Body of pancreas (tissue), 4 donors: ENCODE data around the gene NOD2. TPM values are rescaled to one million over a fixed set of nuclear protein-coding genes. Genes with fewer than 3 reads are reported as not detected.

ENCODE experiments used
- ATAC-seq: fragments of 150-250 bp; one replicate; pipeline ENCODE4 v1.9.1; 2016
- DNase-seq, 4 donors: peaks; one replicate each; pipeline ENCODE4 v3.0.0-alpha.2; 2019
- H3K27ac ChIP-seq, 4 donors: fragments of 200-600 bp; sonication (generic); 1 replicate in 3 of 4; 2 replicates in 1 of 4; pipeline versions ENCODE4 v1.5.1 to v1.6.1; 2016 to 2019; ENCODE audit warnings: mild to moderate bottlenecking in 1 of 4, mixed read lengths in 1 of 4, moderate library complexity in 1 of 4
- H3K27me3 ChIP-seq, 2 donors: fragments of 200-600 bp; sonication (generic); one replicate each; pipeline ENCODE4 v1.6.0; 2016; ENCODE audit warnings: mild to moderate bottlenecking in 1 of 2
- H3K36me3 ChIP-seq, 2 donors: fragments of 200-600 bp; sonication (generic); replicated peaks in 1 of 2; 2 replicates each; pipeline ENCODE4 v1.5.1; 2016; ENCODE audit warnings: low read depth in 2 of 2; ENCODE audit not compliant: insufficient read depth in 1 of 2
- H3K4me1 ChIP-seq: fragments of 200-600 bp; sonication (generic); one replicate; pipeline ENCODE4 v1.6.0; 2016
- H3K4me3 ChIP-seq, 2 donors: fragments of 200-600 bp; sonication (generic); 1 replicate in 1 of 2; 2 replicates in 1 of 2; pipeline ENCODE4 v1.5.1; 2016 to 2019
- H3K9me3 ChIP-seq, 3 donors: fragments of 200-600 bp; sonication (generic); 1 replicate in 2 of 3; 2 replicates in 1 of 3; pipeline ENCODE4 v1.5.1; 2016
- POLR2A ChIP-seq, 3 donors: fragments of 450-650 bp; IDR thresholded peaks; one replicate each; pipeline ENCODE4 v1.6.1; 2016; ENCODE audit warnings: antibody characterized with exemption in 3 of 3, mild to moderate bottlenecking in 2 of 3
- WGBS, 2 donors: methylation state at CpG; one replicate each; pipeline ENCODE4 v1.1.5; 2017; 5-methylcytosine and 5-hydroxymethylcytosine counted together
- intact Hi-C: fragments of 100-400 bp; cut with DNase I; formaldehyde crosslinking; loops from one replicate; pipeline ENCODE4 v1.15.1; 2023
- total RNA-seq, 2 donors: library from RNA; depleted of rRNA; stranded (reverse); fragments of >200 nt; gene quantifications; one replicate each; pipeline ENCODE4 v1.1.0, GENCODE V29; 2016
- TF ChIP-seq, protein P1 (sequence below), 7 experiments: fragments of 450-650 bp in 4 of 7; fragments of 200-600 bp in 3 of 7; sonication (generic) in 3 of 7; IDR thresholded peaks; one replicate each; pipeline ENCODE4 v1.5.1; 2016 to 2019; ENCODE audit warnings: antibody characterized with exemption in 7 of 7

Gene NOD2
- total RNA-seq, 2 donors from 2014 or later = 0.33 to 1.8 TPM

DNA sequence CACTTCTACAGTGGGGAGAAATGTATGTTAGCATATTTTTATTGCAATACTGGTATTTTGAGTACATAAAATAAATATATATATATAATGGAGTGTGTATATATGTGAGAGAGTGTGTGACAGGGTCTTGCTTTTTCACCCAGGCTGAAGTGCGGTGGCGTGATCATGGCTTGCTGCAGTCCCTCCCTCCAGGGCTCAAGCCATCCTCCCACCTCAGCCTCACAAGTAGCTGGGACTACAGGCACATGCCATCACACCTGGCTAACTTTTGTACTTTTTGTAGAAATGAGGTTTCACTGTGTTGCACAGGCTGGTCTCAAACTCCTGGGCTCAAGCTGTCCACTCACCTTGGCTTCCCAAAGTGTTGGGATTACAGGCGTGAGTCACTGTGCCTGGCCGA is 52.5 kb downstream of the NOD2 start:
- Histone ChIP-seq H3K27ac (no peak overlapping the region), H3K27me3 (no peaks in the 10 kb centered on the region), H3K36me3 (no peaks in the 10 kb centered on the region), H3K9me3 (no peaks in the 10 kb centered on the region), H3K4me3 (no peak overlapping the region), H3K4me1 (peaks cover 19% of the 10 kb centered on the region)
- 77 to 84% methylated on average over 4 of the region's 4 CpGs for WGBS, 2 donors
- ATAC-seq (no peak), DNase-seq (no peak)
- no peak for TF ChIP-seq POLR2A (IDR thresholded peaks at IDR 0.05)
- TF ChIP-seq, protein P1, sequence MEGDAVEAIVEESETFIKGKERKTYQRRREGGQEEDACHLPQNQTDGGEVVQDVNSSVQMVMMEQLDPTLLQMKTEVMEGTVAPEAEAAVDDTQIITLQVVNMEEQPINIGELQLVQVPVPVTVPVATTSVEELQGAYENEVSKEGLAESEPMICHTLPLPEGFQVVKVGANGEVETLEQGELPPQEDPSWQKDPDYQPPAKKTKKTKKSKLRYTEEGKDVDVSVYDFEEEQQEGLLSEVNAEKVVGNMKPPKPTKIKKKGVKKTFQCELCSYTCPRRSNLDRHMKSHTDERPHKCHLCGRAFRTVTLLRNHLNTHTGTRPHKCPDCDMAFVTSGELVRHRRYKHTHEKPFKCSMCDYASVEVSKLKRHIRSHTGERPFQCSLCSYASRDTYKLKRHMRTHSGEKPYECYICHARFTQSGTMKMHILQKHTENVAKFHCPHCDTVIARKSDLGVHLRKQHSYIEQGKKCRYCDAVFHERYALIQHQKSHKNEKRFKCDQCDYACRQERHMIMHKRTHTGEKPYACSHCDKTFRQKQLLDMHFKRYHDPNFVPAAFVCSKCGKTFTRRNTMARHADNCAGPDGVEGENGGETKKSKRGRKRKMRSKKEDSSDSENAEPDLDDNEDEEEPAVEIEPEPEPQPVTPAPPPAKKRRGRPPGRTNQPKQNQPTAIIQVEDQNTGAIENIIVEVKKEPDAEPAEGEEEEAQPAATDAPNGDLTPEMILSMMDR (IDR thresholded peaks at IDR 0.05) = no peak
- intact Hi-C loops = no loop called here

DNA sequence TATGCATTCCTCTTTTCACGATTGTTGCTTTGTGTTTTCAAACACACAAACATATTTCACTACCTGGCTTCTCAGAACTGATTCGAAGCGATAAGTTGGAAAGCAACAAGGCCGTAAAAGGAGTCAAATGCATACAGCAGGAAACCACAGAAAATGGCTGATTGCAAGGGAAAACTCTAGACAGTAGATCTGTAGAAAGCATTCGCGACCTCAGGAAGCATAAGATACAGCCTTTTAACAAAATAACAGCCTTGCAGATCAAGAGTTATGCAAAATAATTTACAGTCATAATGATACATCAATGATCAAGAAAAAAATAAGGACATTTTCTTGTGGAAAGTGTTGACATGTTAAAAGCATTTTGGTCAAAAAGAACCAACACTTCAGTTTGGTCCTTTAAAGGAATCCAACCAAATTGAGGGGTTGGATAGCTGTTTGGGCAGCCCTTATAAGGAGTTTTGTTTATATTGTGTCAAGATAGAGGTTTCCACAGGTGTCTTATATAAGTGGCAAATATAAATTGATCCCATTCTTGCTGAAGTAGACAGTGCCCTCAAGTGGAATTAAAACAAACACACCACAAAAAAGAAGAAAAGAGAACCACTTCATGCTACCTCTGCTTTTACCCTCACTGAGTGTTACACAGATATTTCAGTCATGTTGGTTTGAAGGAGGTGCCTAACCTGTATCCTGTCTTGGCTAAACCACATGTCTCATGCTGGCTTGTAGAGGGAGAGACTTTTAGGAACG is 54.0 kb downstream of the NOD2 start:
- intact Hi-C loops = no loop called here
- TF ChIP-seq, protein P1 (IDR thresholded peaks at IDR 0.05) = peak in 5 of 7 experiments; percentile 17 to 46 (median 41)
- no peak for TF ChIP-seq POLR2A (IDR thresholded peaks at IDR 0.05)
- no peaks in the 10 kb centered on the region for H3K9me3 ChIP-seq
- no peak overlapping the region for H3K27ac ChIP-seq
- no peak overlapping the region for H3K4me3 ChIP-seq
- no peaks in the 10 kb centered on the region for H3K27me3 ChIP-seq
- no peaks in the 10 kb centered on the region for H3K36me3 ChIP-seq
- H3K4me1 ChIP-seq = peaks cover 15% of the 10 kb centered on the region
- ATAC-seq (no peak), DNase-seq (no peak)
- 57 to 67% methylated on average over 7 of the region's 7 CpGs for WGBS, 2 donors

DNA sequence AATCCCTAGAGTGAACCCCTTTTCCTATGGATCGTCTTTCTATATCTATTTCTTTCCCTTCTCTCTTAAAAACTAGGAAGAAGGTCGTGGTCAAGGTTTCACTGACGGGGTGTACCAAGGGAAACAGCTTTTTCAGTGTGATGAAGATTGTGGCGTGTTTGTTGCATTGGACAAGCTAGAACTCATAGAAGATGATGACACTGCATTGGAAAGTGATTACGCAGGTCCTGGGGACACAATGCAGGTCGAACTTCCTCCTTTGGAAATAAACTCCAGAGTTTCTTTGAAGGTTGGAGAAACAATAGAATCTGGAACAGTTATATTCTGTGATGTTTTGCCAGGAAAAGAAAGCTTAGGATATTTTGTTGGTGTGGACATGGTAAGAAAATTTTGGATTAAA is 58.1 kb downstream of the NOD2 start:
- Histone ChIP-seq H3K4me3 (no peak overlapping the region), H3K9me3 (no peaks in the 10 kb centered on the region), H3K27ac (no peak overlapping the region), H3K36me3 (peaks cover 0 to 2% of the 10 kb centered on the region in 2 donors), H3K4me1 (peaks cover 7% of the 10 kb centered on the region), H3K27me3 (no peaks in the 10 kb centered on the region)
- WGBS, 2 donors = 73 to 81% methylated on average over 6 of the region's 6 CpGs
- intact Hi-C loops = no loop called here
- TF ChIP-seq, protein P1 (IDR thresholded peaks at IDR 0.05) = no peak
- no peak for TF ChIP-seq POLR2A (IDR thresholded peaks at IDR 0.05)
- ATAC-seq (no peak), DNase-seq (no peak)

DNA sequence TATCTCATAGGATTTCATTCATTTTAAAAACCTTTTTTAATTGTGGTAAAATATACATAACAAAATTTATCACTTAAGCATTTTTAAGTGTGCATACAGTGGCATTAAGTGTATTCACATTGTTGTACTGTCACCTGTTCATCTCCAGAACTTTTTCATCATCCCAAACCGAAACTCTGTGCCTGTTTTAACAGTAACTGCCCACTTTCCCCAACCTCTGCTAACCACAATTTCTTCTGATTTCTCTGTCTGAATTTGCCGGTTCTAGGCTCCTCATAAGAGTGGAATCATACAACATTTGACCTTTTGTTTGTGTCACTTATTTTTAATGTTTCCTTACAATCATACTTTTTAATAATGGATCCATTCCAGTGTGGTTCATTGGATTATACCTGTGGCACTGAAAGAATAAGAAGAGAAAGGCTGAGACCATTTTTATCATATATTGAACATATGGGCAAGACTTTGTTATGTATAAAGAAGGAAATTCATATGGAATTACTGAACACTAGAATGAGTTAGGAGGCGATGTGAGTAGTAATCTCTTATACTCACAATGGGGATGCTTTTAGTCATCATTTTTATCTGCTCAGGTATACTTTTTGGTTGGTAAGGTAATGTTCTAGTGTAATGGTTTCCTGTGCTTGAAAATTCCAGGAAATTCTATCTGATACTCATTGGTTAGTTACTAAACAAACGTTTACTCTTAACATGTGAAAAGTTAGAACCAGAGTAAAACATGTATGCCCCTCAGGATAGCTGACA is 59.2 kb downstream of the NOD2 start:
- intact Hi-C loops = no loop called here
- peaks cover 0 to 2% of the 10 kb centered on the region in 2 donors for H3K36me3 ChIP-seq

More for the DNA sequence above, 59.2 kb downstream of the NOD2 start:
- Histone ChIP-seq H3K4me1 (peaks cover 4% of the 10 kb centered on the region), H3K9me3 (no peaks in the 10 kb centered on the region), H3K4me3 (no peak overlapping the region), H3K27me3 (no peaks in the 10 kb centered on the region), H3K27ac (no peak overlapping the region)
- DNase-seq (no peak), ATAC-seq (no peak)
- WGBS, 2 donors = 78% methylated on average over 4 of the region's 4 CpGs
- no peak for TF ChIP-seq POLR2A (IDR thresholded peaks at IDR 0.05)
- TF ChIP-seq, protein P1 (IDR thresholded peaks at IDR 0.05) = no peak
